Stimulated activated naive CD4-positive, alpha-beta T cell treated with Interleukin-2 at 50 U/mL for 16 hours (primary cell): ENCODE results near the gene TTLL11.

Source experiments
- DNase-seq: peaks from one replicate; lab custom pipeline; 2025; lab: John Stamatoyannopoulos, UW

Gene TTLL11

DNA sequence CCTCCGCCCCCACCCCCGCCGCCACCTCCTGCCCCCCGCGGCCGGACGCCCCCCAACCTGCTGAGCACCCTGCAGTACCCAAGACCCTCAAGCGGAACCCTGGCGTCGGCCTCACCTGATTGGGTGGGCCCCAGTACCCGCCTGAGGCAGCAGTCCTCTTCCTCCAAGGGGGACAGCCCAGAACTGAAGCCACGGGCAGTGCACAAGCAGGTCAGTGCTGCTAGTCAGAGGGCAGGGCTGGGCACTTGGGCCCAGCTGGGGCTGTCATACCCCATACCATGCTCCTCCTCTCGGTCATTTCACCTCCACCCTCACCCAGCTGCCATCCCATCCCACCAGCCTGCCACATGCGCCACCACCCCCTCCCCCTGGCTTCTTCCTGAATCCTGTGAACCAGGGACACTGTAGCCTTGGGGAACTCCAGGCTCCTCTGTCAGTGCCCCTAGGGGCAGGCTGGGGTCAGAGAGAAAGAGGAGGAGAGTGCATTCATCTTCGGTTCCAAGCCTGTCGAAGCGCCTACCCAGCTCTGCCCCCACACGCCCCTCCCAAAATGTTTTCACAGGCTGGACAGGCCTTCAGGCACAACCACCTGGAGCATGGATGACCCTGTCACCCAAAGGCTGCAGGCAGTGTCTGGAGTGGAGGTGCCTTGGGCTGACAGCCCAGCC, 319.7 kb downstream of the TTLL11 start:
- DNase-seq, result no peak

DNA sequence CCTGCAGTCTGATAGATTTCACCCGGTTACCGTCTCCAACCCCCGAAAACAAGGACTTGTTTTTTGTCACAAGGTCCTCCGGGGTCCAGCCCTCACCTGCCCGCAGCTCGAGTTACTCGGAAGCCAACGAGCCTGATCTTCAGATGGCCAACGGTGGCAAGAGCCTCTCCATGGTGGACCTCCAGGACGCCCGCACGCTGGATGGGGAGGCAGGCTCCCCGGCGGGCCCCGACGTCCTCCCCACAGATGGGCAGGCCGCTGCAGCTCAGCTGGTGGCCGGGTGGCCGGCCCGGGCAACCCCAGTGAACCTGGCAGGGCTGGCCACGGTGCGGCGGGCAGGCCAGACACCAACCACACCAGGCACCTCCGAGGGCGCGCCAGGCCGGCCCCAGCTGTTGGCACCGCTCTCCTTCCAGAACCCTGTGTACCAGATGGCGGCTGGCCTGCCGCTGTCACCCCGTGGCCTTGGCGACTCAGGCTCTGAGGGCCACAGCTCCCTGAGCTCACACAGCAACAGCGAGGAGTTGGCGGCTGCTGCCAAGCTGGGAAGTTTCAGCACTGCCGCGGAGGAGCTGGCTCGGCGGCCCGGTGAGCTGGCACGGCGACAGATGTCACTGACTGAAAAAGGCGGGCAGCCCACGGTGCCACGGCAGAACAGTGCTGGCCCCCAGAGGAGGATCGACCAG, 320.4 kb downstream of the TTLL11 start:
- DNase-seq, result no peak
